Mesendoderm (in vitro differentiated cells): ENCODE data around the gene RUFY4.

Experiments
- DNase-seq: peaks from one replicate; pipeline ENCODE4 v3.0.0; 2013
- H2AK5ac ChIP-seq: 2 replicates; pipeline ENCODE4 v1.6.1; 2013; ENCODE audit warnings: low read length, inconsistent platforms
- H2BK120ac ChIP-seq: 2 replicates; pipeline ENCODE4 v1.6.1; 2013; ENCODE audit warnings: low read depth, mild to moderate bottlenecking, low read length, moderate library complexity, mixed read lengths
- H2BK15ac ChIP-seq: replicated peaks from 2 replicates; pipeline ENCODE4 v1.6.1; 2013; ENCODE audit warnings: low read depth, mild to moderate bottlenecking, moderate library complexity
- H2BK5ac ChIP-seq: 2 replicates; pipeline ENCODE4 v1.6.1; 2013; ENCODE audit warnings: low read length, inconsistent platforms
- H3K18ac ChIP-seq: 2 replicates; pipeline ENCODE4 v1.6.1; 2013; ENCODE audit warnings: mild to moderate bottlenecking, low read length, mixed read lengths
- H3K23ac ChIP-seq: one replicate; pipeline ENCODE4 v1.6.1; 2013; ENCODE audit warnings: low read length
- H3K27ac ChIP-seq: 2 replicates; pipeline ENCODE4 v1.5.1; 2013; ENCODE audit warnings: low read depth, mild to moderate bottlenecking, inconsistent platforms, low read length, moderate library complexity
- H3K27me3 ChIP-seq: 2 replicates; pipeline ENCODE4 v1.6.1; 2013; ENCODE audit warnings: low read length, control low read depth, mild to moderate bottlenecking, inconsistent platforms; ENCODE audit not compliant: insufficient read depth, poor library complexity
- H3K36me3 ChIP-seq: 2 replicates; pipeline ENCODE4 v1.6.1; 2013; ENCODE audit warnings: low read length, inconsistent platforms; ENCODE audit not compliant: control insufficient read depth, insufficient read depth
- H3K4ac ChIP-seq: one replicate; pipeline ENCODE4 v1.6.1; 2013; ENCODE audit warnings: low read depth, mild to moderate bottlenecking, low read length, moderate library complexity
- H3K4me1 ChIP-seq: 2 replicates; pipeline ENCODE4 v1.6.1; 2013; ENCODE audit warnings: low read depth, low read length, inconsistent platforms; ENCODE audit not compliant: control insufficient read depth
- H3K4me2 ChIP-seq: 2 replicates; pipeline ENCODE4 v1.6.1; 2013; ENCODE audit warnings: low read length
- H3K4me3 ChIP-seq: 2 replicates; pipeline ENCODE4 v1.5.1; 2013; ENCODE audit warnings: mild to moderate bottlenecking, low read length
- H3K56ac ChIP-seq: one replicate; pipeline ENCODE4 v1.6.1; 2013; ENCODE audit warnings: low read length
- H3K79me1 ChIP-seq: 2 replicates; pipeline ENCODE4 v1.6.1; 2013; ENCODE audit warnings: low read length, inconsistent platforms
- H3K79me2 ChIP-seq: 2 replicates; pipeline ENCODE4 v1.6.1; 2013; ENCODE audit warnings: mild to moderate bottlenecking, low read length; ENCODE audit not compliant: control insufficient read depth, insufficient read depth
- H3K9ac ChIP-seq: 2 replicates; pipeline ENCODE4 v1.6.1; 2013; ENCODE audit warnings: low read length, inconsistent platforms
- H4K5ac ChIP-seq: one replicate; pipeline ENCODE4 v1.6.1; 2013; ENCODE audit warnings: low read length
- H4K8ac ChIP-seq: one replicate; pipeline ENCODE4 v1.6.1; 2013; ENCODE audit warnings: low read depth, mild to moderate bottlenecking, control low read depth, low read length, moderate library complexity
- WGBS: extraction: QIAGEN DNeasy Blood & Tissue Kit; methylation state at CpG from one replicate; pipeline ENCODE4 v1.1.7; 2013; ENCODE audit warnings: low lambda C conversion rate, missing lambda C conversion rate; ENCODE audit not compliant: insufficient coverage; ENCODE audit errors: extremely low coverage; 5-methylcytosine and 5-hydroxymethylcytosine counted together

RUFY4 gene

GRCh38 chr2:218079943-218080913 is 11.2 kb downstream of the RUFY4 start:
- no peaks in the 10 kb centered on the region for H3K79me2 ChIP-seq
- no peak overlapping the region for H4K5ac ChIP-seq
- no peak overlapping the region for H2BK15ac ChIP-seq
- H3K36me3 ChIP-seq: no peaks in the 10 kb centered on the region
- H3K18ac ChIP-seq: no peak overlapping the region
- no peaks in the 10 kb centered on the region for H3K27me3 ChIP-seq
- no peak overlapping the region for H3K4ac ChIP-seq
- H3K23ac ChIP-seq: no peak overlapping the region
- no peak overlapping the region for H4K8ac ChIP-seq
- no peak overlapping the region for H3K27ac ChIP-seq
- DNase-seq: no peak
- H3K4me2 ChIP-seq: no peak overlapping the region
- H2AK5ac ChIP-seq: no peak overlapping the region
- H3K4me1 ChIP-seq: no peaks in the 10 kb centered on the region
- no peak overlapping the region for H3K9ac ChIP-seq
- no peak overlapping the region for H3K4me3 ChIP-seq
- no peaks in the 10 kb centered on the region for H3K79me1 ChIP-seq
- H3K56ac ChIP-seq: no peak overlapping the region
- no peak overlapping the region for H2BK5ac ChIP-seq
- H2BK120ac ChIP-seq: no peak overlapping the region
- no CpG with 5 or more reads among the region's 15 CpGs for WGBS

DNA sequence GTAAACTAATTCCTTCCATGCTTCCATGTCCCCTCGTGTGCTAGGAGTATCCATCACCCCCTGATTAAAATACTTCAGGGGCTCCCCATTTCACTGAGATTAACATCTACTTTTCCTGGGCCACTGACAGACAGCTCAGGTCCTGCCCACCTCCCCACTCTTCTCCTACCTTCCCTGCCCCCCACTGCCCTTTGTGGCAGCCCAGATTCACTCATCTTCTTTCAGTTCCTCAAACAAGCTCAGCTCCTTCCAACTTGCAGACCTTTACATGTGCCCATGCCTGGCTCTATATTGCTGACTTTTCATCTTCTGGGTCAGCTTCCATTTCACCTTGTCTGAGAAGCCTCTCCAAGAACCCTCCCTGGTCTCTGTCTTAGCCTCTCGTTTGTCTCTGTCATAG is 12.0 kb downstream of the RUFY4 start:
- H3K56ac ChIP-seq: no peak overlapping the region
- no peaks in the 10 kb centered on the region for H3K4me1 ChIP-seq
- H3K27me3 ChIP-seq: no peaks in the 10 kb centered on the region
- H3K36me3 ChIP-seq: no peaks in the 10 kb centered on the region
- no peak for DNase-seq
- no peak overlapping the region for H2AK5ac ChIP-seq
- no peaks in the 10 kb centered on the region for H3K79me1 ChIP-seq
- WGBS: no CpG with 5 or more reads among the region's 2 CpGs
- H3K27ac ChIP-seq: no peak overlapping the region
- H3K4ac ChIP-seq: no peak overlapping the region
- H2BK120ac ChIP-seq: no peak overlapping the region
- no peak overlapping the region for H2BK5ac ChIP-seq
- no peak overlapping the region for H3K23ac ChIP-seq
- no peaks in the 10 kb centered on the region for H3K79me2 ChIP-seq
- H4K5ac ChIP-seq: no peak overlapping the region
- H2BK15ac ChIP-seq: no peak overlapping the region
- no peak overlapping the region for H3K18ac ChIP-seq
- no peak overlapping the region for H3K9ac ChIP-seq
- no peak overlapping the region for H3K4me2 ChIP-seq
- H3K4me3 ChIP-seq: no peak overlapping the region
- no peak overlapping the region for H4K8ac ChIP-seq

GRCh38 chr2:218081695-218082094 is 12.6 kb downstream of the RUFY4 start:
- Histone ChIP-seq H3K36me3 (no peaks in the 10 kb centered on the region), H3K4me1 (no peaks in the 10 kb centered on the region), H3K18ac (no peak overlapping the region), H2AK5ac (no peak overlapping the region), H3K4ac (no peak overlapping the region), H4K5ac (no peak overlapping the region), H3K79me2 (no peaks in the 10 kb centered on the region), H3K56ac (no peak overlapping the region), H3K4me2 (no peak overlapping the region), H3K79me1 (no peaks in the 10 kb centered on the region), H2BK15ac (no peak overlapping the region), H3K4me3 (no peak overlapping the region), H2BK5ac (no peak overlapping the region), H3K9ac (no peak overlapping the region), H4K8ac (no peak overlapping the region), H2BK120ac (no peak overlapping the region), H3K27ac (no peak overlapping the region), H3K27me3 (no peaks in the 10 kb centered on the region), H3K23ac (no peak overlapping the region)
- no peak for DNase-seq
- WGBS: no CpG with 5 or more reads among the region's 7 CpGs

- Histone ChIP-seq H3K79me2 (no peaks in the 10 kb centered on the region), H3K4me3 (no peak overlapping the region), H3K9ac (no peak overlapping the region), H3K79me1 (no peaks in the 10 kb centered on the region), H3K4me1 (no peaks in the 10 kb centered on the region), H3K4ac (no peak overlapping the region), H4K5ac (no peak overlapping the region), H2AK5ac (no peak overlapping the region), H3K27ac (no peak overlapping the region), H2BK15ac (no peak overlapping the region), H4K8ac (no peak overlapping the region), H3K27me3 (no peaks in the 10 kb centered on the region), H3K4me2 (no peak overlapping the region), H2BK120ac (no peak overlapping the region), H3K18ac (no peak overlapping the region), H3K23ac (no peak overlapping the region), H3K56ac (no peak overlapping the region), H2BK5ac (no peak overlapping the region), H3K36me3 (no peaks in the 10 kb centered on the region)
- no peak for DNase-seq
- WGBS: 100% methylated on average over 3 of the region's 14 CpGs
These were observed 13.7 kb downstream of the RUFY4 start for GRCh38 chr2:218082586-218083351.

DNA sequence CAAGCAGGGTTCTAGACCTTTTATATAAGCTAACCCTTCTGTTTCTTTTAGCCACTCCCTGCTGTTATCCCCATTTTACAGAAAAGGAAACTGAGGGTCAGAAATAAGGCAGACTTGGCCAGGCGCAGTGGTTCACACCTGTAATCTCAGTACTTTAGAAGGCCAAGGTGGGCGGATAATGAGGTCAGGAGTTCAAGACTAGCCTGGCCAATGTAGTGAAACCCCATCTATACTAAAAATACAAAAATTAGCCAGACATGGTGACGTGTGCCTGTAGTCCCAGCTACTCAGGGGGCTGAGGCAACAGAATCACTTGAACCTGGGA is 14.3 kb downstream of the RUFY4 start:
- no peak overlapping the region for H3K9ac ChIP-seq
- no peak overlapping the region for H3K56ac ChIP-seq
- H3K4me2 ChIP-seq: no peak overlapping the region
- no peak overlapping the region for H2BK15ac ChIP-seq
- H2BK5ac ChIP-seq: no peak overlapping the region
- no peaks in the 10 kb centered on the region for H3K27me3 ChIP-seq
- H3K4me1 ChIP-seq: no peaks in the 10 kb centered on the region
- WGBS: no CpG with 5 or more reads among the region's 3 CpGs
- H4K8ac ChIP-seq: no peak overlapping the region
- no peaks in the 10 kb centered on the region for H3K79me2 ChIP-seq
- H3K18ac ChIP-seq: no peak overlapping the region
- H2BK120ac ChIP-seq: no peak overlapping the region
- no peak overlapping the region for H3K27ac ChIP-seq
- no peak overlapping the region for H3K4me3 ChIP-seq
- H3K23ac ChIP-seq: no peak overlapping the region
- H4K5ac ChIP-seq: no peak overlapping the region
- no peak overlapping the region for H3K4ac ChIP-seq
- no peaks in the 10 kb centered on the region for H3K36me3 ChIP-seq
- DNase-seq: no peak
- no peaks in the 10 kb centered on the region for H3K79me1 ChIP-seq
- H2AK5ac ChIP-seq: no peak overlapping the region
